RPMI8226 (cell line): ENCODE measurements around the gene LSM4.
"Not testable (repeated sequence)": the region's sequence is repeated elsewhere in the genome, so short reads cannot be mapped to it uniquely, and the experiment has no call there.

ENCODE experiments used
- DNase-seq: peaks from one replicate; pipeline ENCODE4 v3.0.0-alpha.2; 2015

LSM4 gene

DNA sequence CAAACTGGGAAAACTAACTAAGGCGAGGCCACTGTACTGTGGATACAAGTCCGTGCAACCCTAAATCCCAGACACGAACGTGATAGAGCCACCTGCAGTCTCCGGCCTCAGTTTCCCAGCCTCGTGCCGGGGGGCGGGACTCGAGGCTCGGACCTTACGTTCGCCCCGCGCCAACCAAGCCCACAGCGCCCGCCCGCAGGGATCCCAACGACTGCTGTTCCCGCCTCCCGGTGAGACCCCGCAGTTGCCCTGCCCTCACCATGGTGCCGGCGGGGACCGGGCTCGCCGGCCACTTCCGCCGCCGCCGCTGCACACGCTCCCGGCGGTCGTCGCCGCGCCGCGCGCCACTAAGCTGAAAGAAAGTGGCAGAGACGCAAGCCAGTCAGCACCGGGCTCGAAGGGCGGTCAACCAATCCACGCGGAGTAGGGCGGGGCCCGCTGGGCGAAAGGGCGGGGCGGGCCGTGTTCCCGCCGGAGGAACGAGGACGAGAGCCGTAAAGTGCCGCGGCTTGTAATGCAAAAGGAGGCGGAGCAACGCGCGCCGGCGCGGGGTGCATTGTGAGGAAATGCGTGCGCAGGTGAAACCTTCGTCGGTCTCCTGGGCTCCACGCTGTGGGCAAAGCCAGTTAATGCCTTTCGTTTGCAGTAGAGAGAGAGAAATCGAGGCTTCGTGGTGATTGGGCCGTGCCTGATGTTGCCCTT lies at the start of gene LSM4:
Gene LSM4 (minus strand): TSS at position 318 of the 702 bp plus-strand sequence. CDS start 56 bp downstream, at position 262.
- peak; percentile 100 for DNase-seq

DNA sequence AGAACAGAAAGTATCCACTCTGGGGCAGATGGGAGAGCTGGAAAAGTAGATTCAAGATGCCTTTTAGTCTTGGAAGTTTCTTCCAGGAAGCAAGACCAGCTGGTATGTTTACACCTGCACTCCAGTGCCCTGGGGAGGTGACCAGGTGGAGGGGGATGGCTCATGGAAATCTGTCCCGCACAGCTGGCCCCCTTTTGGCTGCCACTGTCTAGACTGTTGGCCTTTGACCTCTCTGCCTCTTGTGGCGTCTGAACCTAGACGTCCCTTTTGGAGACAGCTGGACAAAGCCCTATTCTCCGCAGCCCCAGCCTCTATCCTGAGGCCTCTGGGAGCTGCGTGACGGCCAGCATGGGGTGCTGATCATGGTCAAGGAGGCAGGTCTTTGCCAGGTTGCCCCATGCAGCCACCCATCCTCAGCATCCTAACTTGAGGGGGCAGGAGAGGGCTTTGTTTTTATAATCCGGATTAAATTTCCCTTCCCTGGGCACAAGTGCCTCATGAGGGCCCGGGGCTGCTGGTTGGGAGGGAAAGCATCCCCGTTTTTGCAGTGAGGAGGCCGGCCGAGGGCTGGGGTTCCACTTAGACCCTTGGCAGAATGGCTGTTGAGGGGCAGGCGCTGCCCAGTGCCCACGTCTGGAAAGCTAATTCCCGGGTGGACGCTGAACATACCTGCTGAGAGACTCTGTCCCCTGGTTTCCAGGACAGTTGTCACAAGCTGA lies 45.8 kb upstream of the LSM4 start:
- DNase-seq = no peak

DNA sequence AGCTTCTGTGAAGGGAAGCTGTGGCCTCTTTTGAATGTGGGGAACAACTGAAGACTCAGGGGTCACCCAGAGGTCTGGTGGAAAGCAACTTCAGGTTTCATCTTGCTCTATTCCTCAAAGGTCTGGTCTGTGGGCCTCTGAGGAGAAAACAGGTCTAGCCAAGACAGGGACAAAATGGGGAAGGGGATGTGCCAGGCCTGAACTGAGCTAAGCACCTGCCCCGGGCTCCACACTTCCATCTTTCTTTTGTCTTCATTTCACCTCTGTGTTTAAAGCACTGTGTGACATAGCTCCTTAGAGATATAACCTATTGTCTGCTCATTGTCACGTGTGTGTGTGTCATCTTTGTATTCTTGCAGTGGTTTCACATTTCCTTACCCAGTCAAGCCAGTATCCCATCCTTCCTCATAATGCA lies 43.2 kb upstream of the LSM4 start:
- no peak for DNase-seq

DNA sequence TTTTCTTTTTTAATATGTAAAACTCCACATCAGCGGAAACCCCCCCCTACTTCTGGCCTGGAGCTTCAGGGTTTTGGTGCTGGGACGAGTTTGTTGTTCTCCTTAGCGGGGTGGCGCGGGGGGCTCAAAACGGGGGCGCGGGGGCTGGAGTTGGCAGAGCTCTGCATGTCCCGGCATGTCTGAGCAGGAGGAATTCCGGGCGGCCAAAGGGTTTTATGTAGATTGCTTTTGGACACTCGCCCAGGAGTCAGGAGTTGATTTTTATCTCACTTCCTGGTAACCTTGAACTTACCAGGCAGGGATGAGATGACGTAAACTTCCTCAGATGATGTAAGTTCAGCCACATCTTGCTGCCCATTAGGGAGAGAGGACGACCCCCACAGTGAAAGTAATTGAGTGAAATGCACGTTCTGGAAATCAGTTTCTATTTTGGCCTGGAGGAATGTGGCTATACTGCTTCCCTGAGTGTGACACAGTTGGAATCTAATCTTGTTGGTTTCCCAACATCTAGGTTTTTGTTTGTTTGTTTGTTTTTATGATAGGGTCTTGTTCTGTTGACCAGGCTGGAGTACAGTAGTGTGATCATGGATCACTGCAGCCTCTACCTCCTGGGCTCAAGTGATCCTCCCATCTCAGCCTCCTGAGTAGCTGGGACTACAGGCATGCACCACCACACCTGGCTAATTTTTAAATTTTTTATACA lies 42.1 kb upstream of the LSM4 start:
- DNase-seq = no peak

DNA sequence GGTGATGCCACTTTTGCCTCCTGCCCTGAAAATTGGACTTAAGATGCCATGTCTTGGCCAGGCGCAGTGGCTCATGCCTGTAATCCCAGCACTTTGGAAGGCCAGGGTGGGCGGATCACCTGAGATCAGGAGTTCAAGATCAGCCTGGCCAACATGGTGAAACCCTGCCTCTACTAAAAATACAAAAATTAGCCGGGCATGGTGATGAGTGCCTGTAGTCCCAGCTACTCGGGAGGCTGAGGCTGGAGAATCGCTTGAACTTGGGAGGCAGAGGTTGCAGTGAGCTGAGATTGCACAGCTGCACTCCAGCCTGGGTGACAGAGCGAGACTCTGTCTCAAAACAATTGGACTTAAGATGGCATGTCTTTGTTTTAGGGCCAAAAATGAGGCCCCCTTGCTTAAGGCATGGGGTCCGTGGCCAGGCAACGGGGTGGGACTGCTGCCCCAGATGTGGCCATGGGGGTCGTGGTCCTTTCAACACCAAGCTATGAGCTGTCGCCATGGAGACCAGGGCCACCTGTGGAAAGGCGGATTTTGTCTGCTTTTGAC lies 41.5 kb upstream of the LSM4 start:
- DNase-seq = not testable (repeated sequence)

DNA sequence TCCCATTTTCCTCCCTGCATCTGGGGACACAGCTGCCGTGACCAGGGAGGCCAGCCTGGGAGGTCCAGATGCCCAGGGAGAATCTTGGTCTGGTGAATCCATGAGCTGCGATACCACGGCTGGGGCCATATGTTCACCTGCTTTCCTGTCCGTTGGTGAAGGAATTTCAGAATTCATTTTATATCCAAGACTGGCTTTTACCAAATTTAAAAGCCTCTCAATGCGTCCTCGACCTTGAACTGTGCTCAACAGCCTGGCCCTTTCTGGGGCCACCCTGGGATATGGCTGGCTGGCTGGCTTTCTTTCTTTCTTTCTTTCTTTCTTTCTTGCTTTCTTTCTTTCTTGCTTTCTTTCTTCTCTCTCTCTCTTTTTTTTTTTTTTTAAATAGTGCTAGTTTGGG lies 40.9 kb upstream of the LSM4 start:
- no peak for DNase-seq

DNA sequence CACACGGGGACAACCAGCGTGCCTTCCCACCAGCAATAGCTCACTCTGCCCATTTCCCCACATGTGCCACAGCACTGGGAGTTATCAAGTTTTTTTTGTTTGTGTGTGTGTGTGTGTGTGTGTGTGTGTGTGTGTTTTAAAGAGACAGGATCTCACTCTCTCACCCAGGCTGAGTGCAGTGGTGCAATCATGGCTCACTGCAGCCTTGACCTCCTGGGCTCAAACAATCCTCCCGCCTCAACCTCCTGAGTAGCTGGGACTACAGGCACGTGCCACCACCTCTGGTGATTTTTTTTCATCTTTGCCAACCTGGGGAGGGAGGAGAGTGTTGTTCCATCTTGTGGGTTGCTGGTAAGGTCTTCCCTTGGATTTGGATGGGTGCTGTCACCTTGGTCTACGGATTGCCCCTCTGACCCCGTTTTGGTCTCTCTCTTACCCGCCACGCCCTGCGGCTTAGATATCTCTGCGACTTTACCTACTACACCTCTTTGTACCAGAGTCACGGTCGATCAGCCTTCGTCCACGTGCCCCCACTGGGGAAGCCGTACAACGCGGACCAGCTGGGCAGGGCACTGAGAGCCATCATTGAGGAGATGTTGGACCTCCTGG lies 40.2 kb upstream of the LSM4 start:
- DNase-seq = no peak

DNA sequence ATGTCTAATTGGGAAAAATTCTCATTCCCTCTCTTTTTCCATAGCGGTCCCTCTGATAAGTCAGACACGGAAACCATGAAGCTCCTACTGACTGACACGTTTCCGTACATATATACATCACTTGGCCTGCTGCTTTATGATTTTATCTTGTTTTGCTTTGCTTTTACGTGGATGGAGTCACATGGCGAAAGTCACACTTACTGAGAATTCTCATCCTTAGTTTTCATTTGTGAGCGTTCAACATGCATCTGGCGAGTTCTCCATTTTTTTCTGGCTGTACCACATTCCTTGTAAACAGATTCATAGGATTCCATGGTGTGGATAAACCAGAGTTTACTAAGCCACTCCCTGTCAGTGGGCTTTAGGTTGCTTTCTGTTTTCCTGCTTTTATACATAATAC lies 38.8 kb upstream of the LSM4 start:
- DNase-seq = no peak

DNA sequence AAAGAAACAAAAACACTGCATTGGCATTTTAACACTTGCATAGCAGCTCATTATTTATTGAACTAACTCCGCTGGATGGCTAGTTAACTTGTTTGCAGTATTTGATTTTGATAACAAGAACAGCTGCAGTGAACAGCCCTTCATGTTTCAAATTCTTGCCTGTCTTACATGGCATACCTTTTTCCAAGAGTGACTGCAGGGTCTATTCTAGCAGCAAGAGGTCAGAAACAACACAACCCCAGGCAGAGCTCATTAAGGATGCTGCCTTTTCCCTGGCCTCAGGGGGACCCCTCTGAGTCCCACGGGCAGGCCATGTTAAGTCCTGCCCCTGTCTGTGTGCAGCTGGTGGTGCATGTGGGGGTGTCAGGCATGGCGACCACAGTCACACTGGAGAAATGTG lies 34.2 kb upstream of the LSM4 start:
- no peak for DNase-seq

DNA sequence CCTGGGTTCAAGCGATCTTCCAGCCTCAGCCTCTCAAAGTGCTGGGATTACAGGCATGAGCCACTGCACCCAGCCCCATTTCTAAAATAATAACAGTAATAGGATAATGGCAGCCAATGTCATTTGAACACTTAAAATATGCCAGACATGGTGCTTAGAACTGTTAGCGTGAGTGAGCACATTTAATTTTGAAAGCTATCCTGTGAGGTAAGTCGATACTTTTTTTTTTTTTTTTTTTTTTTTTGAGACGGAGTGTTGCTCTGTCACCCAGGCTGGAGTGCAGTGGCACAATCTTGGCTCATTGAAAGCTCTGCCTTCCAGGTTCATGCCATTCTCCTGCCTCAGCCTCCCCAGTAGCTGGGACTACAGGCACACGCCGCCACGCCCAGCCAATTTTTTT lies 31.9 kb upstream of the LSM4 start:
- DNase-seq = not testable (repeated sequence)

DNA sequence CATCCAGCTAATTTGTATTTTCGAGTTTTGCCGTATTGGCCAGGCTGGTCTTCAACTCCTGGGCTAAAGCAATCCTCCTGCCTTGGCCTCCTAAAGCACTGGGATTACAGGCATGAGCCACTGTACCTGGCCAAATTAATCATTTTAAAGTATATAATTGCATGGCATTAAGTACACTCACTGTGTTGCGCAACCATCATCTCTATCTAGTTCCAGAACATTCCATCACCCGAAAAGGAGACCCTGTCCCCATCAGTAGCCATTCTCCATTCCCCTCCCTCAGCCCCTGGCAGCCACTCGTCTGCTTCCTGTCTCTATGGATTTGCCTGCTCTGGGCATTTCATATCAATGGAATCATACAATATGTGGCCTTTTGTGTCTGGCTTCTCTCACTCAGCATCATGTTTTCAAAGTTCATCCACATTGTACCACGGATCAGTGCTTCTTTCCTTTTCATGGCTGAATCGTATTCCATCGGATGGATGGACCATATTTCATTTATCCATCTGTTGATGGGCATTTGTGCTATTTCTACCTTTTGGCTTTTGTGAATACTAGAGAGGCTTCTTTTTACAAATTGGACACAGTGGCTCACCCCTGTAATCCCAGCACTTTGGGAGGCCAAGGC lies 30.6 kb upstream of the LSM4 start:
- DNase-seq = no peak

DNA sequence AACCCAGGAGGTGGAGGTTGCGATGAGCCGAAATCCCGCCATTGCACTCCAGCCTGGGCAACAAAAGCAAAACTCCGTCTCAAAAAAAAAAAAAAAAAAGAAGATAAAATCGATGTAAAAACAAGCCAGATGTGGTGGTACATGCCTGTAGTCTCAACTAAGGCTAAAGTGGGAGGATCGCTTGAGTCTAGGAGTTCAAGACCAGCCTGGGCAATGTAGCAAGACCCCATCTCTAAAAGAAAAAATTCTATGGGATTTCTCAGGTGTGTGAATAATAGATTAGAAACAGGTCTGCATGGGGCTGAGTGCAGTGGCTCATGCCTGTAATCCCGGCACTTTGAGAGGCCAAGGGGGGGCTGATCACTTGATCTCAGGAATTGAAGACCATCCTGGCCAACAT lies 28.7 kb upstream of the LSM4 start:
- no peak for DNase-seq

DNA sequence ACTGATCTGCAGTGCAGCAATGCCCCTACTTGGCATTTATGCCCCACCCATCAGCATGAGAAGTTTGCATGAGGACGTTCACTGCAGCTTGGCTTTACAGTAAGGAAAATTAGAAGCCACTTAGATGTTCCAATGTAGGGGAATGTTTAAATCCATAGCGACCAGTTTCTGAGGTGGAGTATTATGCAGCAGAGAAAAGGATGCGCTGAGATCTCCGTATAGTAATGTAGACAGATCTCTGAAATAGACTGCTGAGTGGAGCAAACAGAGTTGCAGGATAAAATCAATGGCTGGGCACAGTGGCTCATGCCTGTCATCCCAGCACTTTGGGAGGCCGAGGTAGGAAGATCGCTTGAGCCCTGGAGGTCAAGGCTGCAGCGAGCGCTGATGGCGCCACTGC lies 27.6 kb upstream of the LSM4 start:
- no peak for DNase-seq

DNA sequence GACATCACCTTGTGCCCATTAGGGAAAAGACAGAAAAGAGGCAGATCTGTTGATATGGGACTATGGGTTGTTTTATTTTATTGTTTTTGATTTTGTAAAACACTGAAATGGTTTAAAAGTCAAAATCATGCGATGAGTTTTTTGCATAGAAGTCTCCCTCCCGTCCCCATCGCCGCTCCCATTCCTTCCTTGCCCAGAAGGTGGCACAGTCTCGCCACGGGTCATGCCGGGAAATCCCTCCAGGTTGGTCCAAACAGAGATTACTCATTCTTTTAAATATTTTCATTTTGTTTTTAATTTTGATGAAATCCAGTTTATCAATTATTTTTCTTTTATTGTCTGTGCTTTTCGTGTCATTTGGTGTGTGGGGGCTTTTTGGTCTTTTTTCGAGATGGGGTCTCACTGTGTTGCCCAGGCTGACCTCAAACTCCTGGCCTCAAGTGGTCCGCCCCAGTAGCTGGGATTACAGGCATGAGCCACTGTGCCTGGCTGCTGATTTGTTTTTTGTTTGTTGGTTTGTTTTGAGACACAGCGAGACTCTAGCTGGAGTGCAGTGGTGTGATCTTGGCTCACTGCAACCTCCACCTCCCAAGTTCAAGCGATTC lies 26.8 kb upstream of the LSM4 start:
- peak; percentile 48 for DNase-seq

DNA sequence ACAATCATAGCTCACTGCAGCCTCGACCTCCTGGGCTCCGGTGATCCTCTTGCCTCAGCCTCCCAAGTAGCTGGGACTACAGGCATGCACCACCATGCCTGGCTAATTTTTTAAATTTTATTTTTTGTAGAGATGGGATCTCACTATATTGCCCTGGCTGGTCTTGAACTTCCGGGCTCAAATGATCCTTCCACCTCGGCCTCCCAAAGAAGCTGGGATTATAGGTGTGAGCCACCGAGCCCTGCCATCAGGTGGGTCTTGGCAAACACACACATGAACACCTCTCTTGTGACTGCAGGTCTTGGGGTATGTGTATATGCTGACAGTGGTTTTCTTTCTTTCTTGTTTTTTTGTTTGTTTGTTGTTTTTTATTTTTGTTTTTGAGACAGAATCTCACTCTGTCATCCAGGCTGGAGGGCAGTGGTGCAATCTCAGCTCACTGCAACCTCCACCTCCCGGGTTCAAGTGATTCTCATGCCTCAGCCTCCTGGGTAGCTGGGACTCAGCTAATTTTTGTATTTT lies 26.0 kb upstream of the LSM4 start:
- not testable (repeated sequence) for DNase-seq

DNA sequence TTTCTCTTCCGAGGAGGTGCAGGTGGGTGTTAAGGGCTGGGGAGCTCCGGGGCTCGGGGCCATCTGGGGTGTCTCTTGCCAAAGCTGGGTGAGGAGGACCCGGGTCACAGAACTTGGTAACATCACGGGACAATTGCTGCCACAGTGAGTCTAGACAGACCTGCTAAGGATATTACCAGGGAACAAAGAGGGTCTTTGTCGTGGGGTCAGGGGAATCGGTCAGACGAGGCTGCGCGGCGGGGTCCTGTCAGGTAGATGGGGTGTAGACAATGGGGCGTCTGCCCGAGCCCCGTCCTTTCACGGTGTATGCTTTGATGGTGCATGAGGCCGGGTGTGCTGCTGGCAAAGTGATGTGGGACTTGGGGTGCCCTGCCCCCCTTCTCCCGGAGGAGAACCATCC lies 25.3 kb upstream of the LSM4 start:
- no peak for DNase-seq

DNA sequence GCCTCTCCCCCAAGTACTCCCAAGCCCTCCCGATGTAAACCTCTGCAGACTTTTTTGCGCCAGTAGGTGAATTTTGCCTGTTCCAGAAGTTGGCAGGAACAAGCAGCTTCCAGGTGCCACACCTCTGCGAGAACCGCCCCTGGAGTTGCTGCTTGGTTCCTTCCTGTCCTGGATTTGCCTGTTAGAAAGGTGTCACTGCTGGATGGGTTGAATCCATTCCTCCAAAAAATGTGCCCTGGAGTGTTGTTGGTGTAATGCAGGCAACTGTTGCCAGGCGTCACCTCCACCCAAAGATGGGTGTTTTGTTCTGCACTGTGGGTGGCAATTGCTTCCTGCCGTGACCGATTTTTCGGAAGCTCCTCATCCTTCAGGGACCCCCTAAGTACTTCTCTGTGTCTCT lies 23.2 kb upstream of the LSM4 start:
- DNase-seq = no peak

DNA sequence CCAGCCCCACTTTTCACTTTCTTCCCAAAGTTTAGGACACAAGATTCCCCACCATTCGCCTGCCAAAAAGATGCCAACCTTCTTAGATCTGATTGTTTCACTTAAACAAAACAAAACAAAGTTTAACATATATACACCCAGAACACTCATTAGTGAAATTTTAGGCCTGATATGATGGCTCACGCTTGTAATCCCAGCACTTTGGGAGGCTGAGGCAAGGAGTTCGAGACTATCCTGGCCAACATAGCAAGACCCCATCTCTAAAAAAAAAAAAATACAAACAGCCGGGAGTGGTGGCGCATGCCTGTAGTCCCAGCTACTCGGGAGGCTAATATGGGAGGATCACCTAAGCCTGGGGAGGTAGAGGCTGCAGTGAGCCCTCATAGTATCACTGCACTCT lies 22.4 kb upstream of the LSM4 start:
- DNase-seq = no peak

DNA sequence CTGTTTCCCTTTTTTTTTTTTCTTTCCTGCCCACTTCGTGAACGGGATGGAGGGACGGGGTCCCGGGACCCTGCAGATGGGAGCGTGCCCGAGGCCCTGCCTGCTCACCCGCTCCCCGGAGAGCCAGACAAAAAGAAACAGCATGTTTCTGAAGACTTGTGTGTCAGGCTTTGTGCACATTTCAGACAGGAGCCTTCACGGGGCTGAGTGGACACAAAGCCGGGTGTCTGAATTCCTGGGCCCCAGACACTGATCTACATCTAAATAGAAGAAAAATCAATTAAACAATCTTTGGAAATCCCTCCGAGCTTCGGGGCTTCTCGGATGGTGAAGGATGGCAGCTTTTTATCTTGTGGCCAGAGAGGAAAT lies 21.7 kb upstream of the LSM4 start:
- DNase-seq = no peak

DNA sequence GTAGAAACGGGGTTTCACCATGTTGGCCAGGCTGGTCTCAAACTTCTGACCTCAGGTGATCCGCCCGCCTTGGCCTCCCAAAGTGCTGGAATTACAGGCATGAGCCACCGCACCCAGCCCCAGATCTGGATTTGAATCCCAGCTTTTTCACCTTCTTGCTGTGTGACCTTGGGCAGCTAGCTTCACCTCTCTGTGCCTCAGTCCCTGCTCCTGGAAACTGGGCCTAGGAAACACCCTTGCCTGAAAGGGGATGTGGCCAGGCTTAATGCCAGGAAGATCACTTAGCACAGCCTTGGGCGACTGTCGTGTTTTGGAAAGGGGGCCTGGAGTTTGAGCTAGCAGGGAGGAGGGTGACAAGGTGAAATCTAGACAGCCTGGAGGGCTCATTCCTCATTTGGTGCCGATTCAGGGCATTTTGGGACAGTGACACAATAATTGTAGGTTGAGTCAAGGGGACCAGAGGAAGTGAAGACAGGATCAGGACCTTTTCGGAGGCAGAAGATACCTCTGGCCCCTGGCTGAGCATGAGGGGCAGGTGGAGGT lies 19.3 kb upstream of the LSM4 start:
- DNase-seq = no peak

DNA sequence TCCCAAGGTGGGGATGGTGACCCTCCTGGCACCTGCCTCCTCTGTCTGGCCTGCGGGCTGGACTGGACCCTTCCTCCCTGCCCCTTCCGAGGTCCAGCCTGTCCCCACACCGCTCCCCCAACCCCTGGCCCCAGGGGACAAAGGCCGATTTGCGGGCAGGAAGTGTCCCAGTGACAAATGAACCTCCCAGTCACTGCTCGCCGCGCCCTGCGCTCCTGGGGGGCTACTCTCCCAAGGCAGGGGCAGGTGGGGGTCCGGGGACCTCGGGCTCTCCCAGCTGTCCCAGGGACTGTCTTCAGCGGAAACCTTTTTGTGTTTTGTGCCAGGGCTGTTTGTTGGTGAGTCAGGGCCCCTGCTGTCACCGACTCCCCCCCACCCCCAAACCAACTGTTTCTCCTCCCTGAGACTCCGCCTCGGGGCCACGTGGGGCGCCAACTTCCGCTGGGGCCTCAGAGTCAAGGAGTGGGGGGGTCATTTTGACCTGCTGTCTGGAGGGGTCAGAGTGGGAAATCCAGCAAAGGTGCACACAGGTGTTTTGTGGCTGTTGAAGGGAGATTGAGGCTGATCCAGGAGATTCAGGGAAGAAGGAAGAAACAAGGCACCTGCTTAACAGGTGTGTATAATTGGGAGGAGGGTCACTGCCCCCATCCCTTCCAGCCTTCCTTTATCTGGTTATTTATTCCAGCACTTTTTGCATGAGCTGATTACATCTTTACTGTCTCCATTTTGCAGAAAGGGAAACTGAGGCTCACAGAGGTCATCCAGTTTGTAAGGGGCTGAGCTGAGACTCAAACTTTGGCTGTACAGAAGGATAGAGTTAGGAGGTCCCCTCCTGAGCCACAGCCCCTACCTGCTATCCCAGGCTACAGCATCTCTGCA lies 18.4 kb upstream of the LSM4 start:
- DNase-seq = peak; percentile 78
